Activated B cell treated with CpG ODN at 0.5 μM for 24 hours (primary cell): Measurements from ENCODE around the gene SAMD14. TPM values are rescaled to one million over a fixed set of nuclear protein-coding genes. Genes with fewer than 3 reads are reported as not detected.

Source experiments
- ATAC-seq: fragments of 200-7000 bp; cut with Tn5 transposase; one replicate; pipeline ENCODE4 v1.10.0; 2021; ENCODE audit warnings: low read depth, mild to moderate bottlenecking, moderate library complexity
- CTCF ChIA-PET: fragments of 350-600 bp; sonication (Branson Sonifier 250); formaldehyde crosslinking; loops from one replicate; lab custom pipeline; 2021; ENCODE audit warnings: antibody characterized with exemption; lab: Charles Lee
- POLR2A ChIA-PET: fragments of 350-600 bp; sonication (Branson Sonifier 250); formaldehyde crosslinking; loops from one replicate; lab custom pipeline; 2021; ENCODE audit warnings: antibody characterized with exemption; lab: Charles Lee
- DNase-seq: peaks from one replicate; pipeline ENCODE4 v3.0.0; 2022
- H3K27ac Mint-ChIP-seq: one replicate; pipeline ENCODE4 v1.8.0; 2020; ENCODE audit warnings: mixed read lengths
- H3K27me3 Mint-ChIP-seq: one replicate; pipeline ENCODE4 v1.8.0; 2021; ENCODE audit warnings: mixed read lengths
- H3K36me3 Mint-ChIP-seq: one replicate; pipeline ENCODE4 v1.8.0; 2021; ENCODE audit warnings: low read depth, mixed read lengths
- H3K4me1 Mint-ChIP-seq: one replicate; pipeline ENCODE4 v1.8.0; 2021; ENCODE audit warnings: mixed read lengths
- H3K4me3 Mint-ChIP-seq: one replicate; pipeline ENCODE4 v1.8.0; 2020; ENCODE audit warnings: mild to moderate bottlenecking, mixed read lengths
- H3K9me3 Mint-ChIP-seq: one replicate; pipeline ENCODE4 v1.8.0; 2020; ENCODE audit warnings: mixed read lengths
- CTCF ChIP-seq: fragments of 200-600 bp; IDR thresholded peaks from one replicate; pipeline ENCODE4 v1.8.0; 2022; ENCODE audit warnings: antibody characterized with exemption, mild to moderate bottlenecking
- intact Hi-C: fragments of 100-400 bp; cut with micrococcal nuclease; formaldehyde crosslinking; loops from one replicate; pipeline ENCODE4 v1.15.1; 2024
- total RNA-seq: library from RNA; stranded (reverse); gene quantifications from 2 replicates; pipeline ENCODE4 v1.2.3, GENCODE V29; 2022

Gene SAMD14
- total RNA-seq, 1 donor from 2014 or later: 4.7 TPM

DNA sequence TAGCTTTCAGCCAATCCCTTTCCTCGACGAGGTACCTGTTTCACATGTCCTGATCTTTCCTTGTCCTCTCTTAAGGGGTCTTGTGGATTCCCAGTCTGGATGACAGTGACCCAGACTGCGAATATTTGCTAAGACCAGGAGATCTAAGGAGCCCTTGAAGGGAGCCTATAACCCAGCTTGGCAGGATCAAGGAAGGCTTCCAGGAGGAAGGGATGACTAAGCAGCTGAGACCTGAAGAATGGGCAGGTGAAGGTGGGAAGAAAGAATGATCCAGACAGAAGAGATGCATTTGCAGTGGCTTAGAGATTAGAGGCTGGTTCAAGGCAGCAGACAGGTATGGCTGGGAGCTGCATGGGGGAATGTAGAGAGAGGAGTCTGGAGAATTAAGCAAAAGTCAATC is 36.7 kb downstream of the SAMD14 start:
- H3K27me3 Mint-ChIP-seq: no peaks in the 10 kb centered on the region
- H3K9me3 Mint-ChIP-seq: no peaks in the 10 kb centered on the region
- CTCF ChIA-PET: interaction anchor here (0.5 to 3.1 kb wide), 14 partner anchors 11 to 203 kb away, joined by 3 to 37 read pairs (median 9); no protein-coding TSS in a partner anchor
- POLR2A ChIA-PET: interaction anchor here (0.9 to 2.8 kb wide), 2 partner anchors 56 to 68 kb away, joined by 6 to 18 read pairs; no protein-coding TSS in a partner anchor
- no peak overlapping the region for H3K27ac Mint-ChIP-seq
- TF ChIP-seq CTCF: no peak
- DNase-seq: no peak
- ATAC-seq: no peak
- H3K4me3 Mint-ChIP-seq: no peak overlapping the region
- peaks cover 17% of the 10 kb centered on the region for H3K36me3 Mint-ChIP-seq
- peaks cover 26% of the 10 kb centered on the region for H3K4me1 Mint-ChIP-seq
- intact Hi-C loops: loop anchor here (10.0 kb wide), 1 partner anchor 418 kb away; the partner anchor contains the start of gene SPOP

GRCh38 chr17:50091918-50092285 is 38.1 kb downstream of the SAMD14 start:
- H3K27ac Mint-ChIP-seq: no peak overlapping the region
- intact Hi-C loops: loop anchor here (10.0 kb wide), 1 partner anchor 417 kb away; the partner anchor contains the start of gene SPOP
- ATAC-seq (no peak), DNase-seq (no peak)
- H3K27me3 Mint-ChIP-seq: no peaks in the 10 kb centered on the region
- peaks cover 12% of the 10 kb centered on the region for H3K36me3 Mint-ChIP-seq
- CTCF ChIA-PET: interaction anchor here (1.0 to 1.5 kb wide), 5 partner anchors 78 to 230 kb away, joined by 3 to 4 read pairs (median 3); no protein-coding TSS in a partner anchor
- H3K9me3 Mint-ChIP-seq: no peaks in the 10 kb centered on the region
- TF ChIP-seq CTCF: no peak
- no peak overlapping the region for H3K4me3 Mint-ChIP-seq
- POLR2A ChIA-PET: interaction anchor here (0.6 kb wide), 1 partner anchor 76 kb away, joined by 3 read pairs; no protein-coding TSS in a partner anchor
- peaks cover 26% of the 10 kb centered on the region for H3K4me1 Mint-ChIP-seq

GRCh38 chr17:50090971-50091917 is 38.7 kb downstream of the SAMD14 start:
- Mint-ChIP-seq H3K27ac (no peak overlapping the region), H3K36me3 (peaks cover 12% of the 10 kb centered on the region), H3K27me3 (no peaks in the 10 kb centered on the region), H3K4me1 (peaks cover 22% of the 10 kb centered on the region), H3K4me3 (no peak overlapping the region), H3K9me3 (no peaks in the 10 kb centered on the region)
- DNase-seq (no peak), ATAC-seq (no peak)
- CTCF ChIA-PET: interaction anchor here (1.0 to 1.1 kb wide), 3 partner anchors 78 to 230 kb away, joined by 3 read pairs; no protein-coding TSS in a partner anchor
- TF ChIP-seq CTCF: no peak
- POLR2A ChIA-PET: no interaction called here
- intact Hi-C loops: loop anchor here (10.0 kb wide), 1 partner anchor 416 kb away; the partner anchor contains the start of gene SPOP

DNA sequence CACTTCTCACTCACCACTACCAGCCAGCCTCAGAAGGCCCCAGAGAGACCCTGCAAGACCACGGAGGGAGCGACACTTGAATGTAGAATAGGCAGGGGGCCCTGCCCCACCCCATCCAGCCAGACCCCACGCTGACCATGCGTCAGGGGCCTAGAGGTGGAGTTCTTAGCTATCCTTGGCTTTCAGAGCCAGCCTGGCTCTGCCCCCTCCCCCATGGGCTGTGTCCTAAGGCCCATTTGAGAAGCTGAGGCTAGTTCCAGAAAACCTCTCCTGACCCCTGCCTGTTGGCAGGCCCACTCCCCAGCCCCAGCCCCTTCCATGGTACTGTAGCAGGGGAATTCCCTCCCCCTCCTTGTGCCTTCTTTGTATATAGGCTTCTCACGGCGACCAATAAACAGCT is 39.9 kb downstream of the SAMD14 start:
- no peaks in the 10 kb centered on the region for H3K27me3 Mint-ChIP-seq
- ChIA-PET POLR2A (no interaction called here), CTCF (no interaction called here)
- no peak overlapping the region for H3K27ac Mint-ChIP-seq
- TF ChIP-seq CTCF: no peak
- no peak overlapping the region for H3K4me3 Mint-ChIP-seq
- intact Hi-C loops: loop anchor here (10.0 kb wide), 1 partner anchor 415 kb away; the partner anchor contains the start of gene SPOP
- ATAC-seq (no peak), DNase-seq (no peak)
- H3K4me1 Mint-ChIP-seq: peaks cover 10% of the 10 kb centered on the region
- H3K9me3 Mint-ChIP-seq: no peaks in the 10 kb centered on the region
- peaks cover 9% of the 10 kb centered on the region for H3K36me3 Mint-ChIP-seq
